Esophagus squamous epithelium (tissue), 4 donors: ENCODE data around the gene POR.

Experiments
- CTCF ChIP-seq, 6 experiments: fragments of 450-650 bp in 4 of 6; fragments of 200-600 bp in 2 of 6; sonication (generic) in 2 of 6; IDR thresholded peaks; one replicate each; pipeline ENCODE4 v1.5.1; 2016 to 2019; ENCODE audit warnings: antibody characterized with exemption in 6 of 6, mild to moderate bottlenecking in 4 of 6, moderate library complexity in 4 of 6
- POLR2A ChIP-seq, 4 donors: fragments of 450-650 bp; IDR thresholded peaks; one replicate each; pipeline ENCODE4 v1.6.1; 2017; ENCODE audit warnings: antibody characterized with exemption in 4 of 4, mild to moderate bottlenecking in 4 of 4, moderate library complexity in 3 of 4

DNA sequence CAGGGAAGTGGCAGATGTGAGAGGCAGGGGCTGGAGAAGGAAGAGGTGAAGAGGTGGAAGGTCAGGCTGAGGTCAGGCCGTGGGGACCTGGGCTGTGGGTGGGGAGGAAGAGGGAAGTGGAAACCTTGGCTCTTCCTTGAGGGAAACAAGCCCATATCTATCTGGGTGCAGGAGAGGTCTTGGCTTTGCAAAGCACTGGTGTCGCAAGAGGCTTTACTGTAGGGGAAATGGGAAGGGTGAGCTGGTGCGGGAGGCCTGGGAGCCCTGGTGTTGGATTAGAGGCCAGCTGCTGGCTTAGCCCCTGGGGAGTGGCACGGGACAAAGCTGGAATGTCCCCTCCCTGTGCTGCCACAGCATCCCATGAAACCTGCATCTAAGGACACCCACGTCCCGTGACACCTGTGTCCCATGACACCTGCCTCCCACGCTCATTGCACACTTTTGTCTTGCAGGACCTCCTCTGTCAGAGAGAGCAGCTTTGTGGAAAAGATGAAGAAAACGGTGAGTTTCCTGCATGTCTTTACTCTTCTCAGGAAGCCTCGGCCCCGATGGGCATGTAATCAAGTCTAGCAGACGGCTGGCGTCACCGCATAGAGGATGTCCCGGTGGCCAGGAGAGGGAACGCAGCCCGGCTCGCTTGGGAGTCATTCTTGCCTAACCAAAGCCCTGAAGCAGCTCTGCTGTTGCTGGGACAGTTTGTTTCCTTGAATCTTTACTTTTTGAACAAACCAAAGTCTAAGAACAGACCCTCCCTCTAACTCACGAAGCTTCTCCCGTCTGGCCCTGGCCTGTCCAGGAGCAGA is 57.2 kb downstream of the POR start:
- TF ChIP-seq CTCF (IDR thresholded peaks at IDR 0.05) (peak in 2 of 6 experiments; percentile 10 to 38), POLR2A (IDR thresholded peaks at IDR 0.05) (no peak)
